ENCODE data around the gene NAV2.

GRCh38 chr11:20020716-20021115 is 308.1 kb downstream of the NAV2 start:
- TF ChIP-seq CTCF (conservative IDR thresholded peaks at IDR 0.05 in 1 of 2, IDR thresholded peaks at IDR 0.05 in 1 of 2; ENCODE audit: extremely low read depth in 1 of 2, insufficient read depth in 1 of 2, low read depth in 1 of 2, low read length in 2 of 2), result no peak
- TF ChIP-seq EZH2 (IDR thresholded peaks at IDR 0.05; ENCODE audit: borderline replicate concordance, low read length), result no peak
